H9 (cell line): ENCODE measurements around the gene EPC2. TPM values are rescaled to one million over a fixed set of nuclear protein-coding genes. Genes with fewer than 3 reads are reported as not detected.

Experiments used
- DNase-seq: peaks from one replicate; pipeline ENCODE4 v3.0.0-alpha.2; 2017
- H2AFZ ChIP-seq: one replicate; pipeline ENCODE4 v1.6.1; 2013; ENCODE audit warnings: mild to moderate bottlenecking, low read length, control low read depth, moderate library complexity
- H2AK5ac ChIP-seq: 2 replicates; pipeline ENCODE4 v1.6.1; 2013; ENCODE audit warnings: low read length, control low read depth, mixed read lengths; ENCODE audit not compliant: insufficient read length
- H2BK120ac ChIP-seq: one replicate; pipeline ENCODE4 v1.6.1; 2013; ENCODE audit warnings: low read depth, mild to moderate bottlenecking, low read length, control low read depth, inconsistent platforms; ENCODE audit not compliant: poor library complexity, severe bottlenecking
- H2BK12ac ChIP-seq: 2 replicates; pipeline ENCODE4 v1.6.1; 2013; ENCODE audit warnings: low read length, control low read depth, mixed read lengths, low read depth; ENCODE audit not compliant: insufficient read length
- H2BK15ac ChIP-seq: 2 replicates; pipeline ENCODE4 v1.6.1; 2013; ENCODE audit warnings: low read depth, low read length, control low read depth
- H2BK20ac ChIP-seq: one replicate; pipeline ENCODE4 v1.6.1; 2013; ENCODE audit warnings: low read depth, mild to moderate bottlenecking, low read length, control low read depth, inconsistent platforms; ENCODE audit not compliant: poor library complexity, severe bottlenecking
- H2BK5ac ChIP-seq: 2 replicates; pipeline ENCODE4 v1.6.1; 2013; ENCODE audit warnings: low read length, control low read depth, mixed read lengths; ENCODE audit not compliant: insufficient read length
- H3K14ac ChIP-seq: 2 replicates; pipeline ENCODE4 v1.6.1; 2013; ENCODE audit warnings: low read length, control low read depth; ENCODE audit not compliant: insufficient read depth
- H3K18ac ChIP-seq: 2 replicates; pipeline ENCODE4 v1.6.1; 2013; ENCODE audit warnings: low read depth, mild to moderate bottlenecking, mixed read lengths, low read length, control low read depth; ENCODE audit not compliant: insufficient read length
- H3K23ac ChIP-seq: 2 replicates; pipeline ENCODE4 v1.6.1; 2013; ENCODE audit warnings: low read length, control low read depth, mixed read lengths, low read depth; ENCODE audit not compliant: insufficient read length
- H3K23me2 ChIP-seq: 2 replicates; pipeline ENCODE4 v1.6.1; 2013; ENCODE audit warnings: low read depth, mild to moderate bottlenecking, mixed read lengths, low read length, control low read depth; ENCODE audit not compliant: insufficient read length, poor library complexity, severe bottlenecking
- H3K27ac ChIP-seq: 2 replicates; pipeline ENCODE4 v1.5.1; 2013; ENCODE audit warnings: low read length, control low read depth, mixed read lengths, low read depth; ENCODE audit not compliant: insufficient read length
- H3K27me3 ChIP-seq: 2 replicates; pipeline ENCODE4 v1.6.1; 2013; ENCODE audit warnings: low read length, control low read depth, inconsistent platforms; ENCODE audit not compliant: insufficient read depth
- H3K4ac ChIP-seq: 2 replicates; pipeline ENCODE4 v1.6.1; 2013; ENCODE audit warnings: low read depth, mild to moderate bottlenecking, control low read depth, inconsistent platforms, low read length, moderate library complexity
- H3K4me1 ChIP-seq: 2 replicates; pipeline ENCODE4 v1.6.1; 2013; ENCODE audit warnings: low read length, control low read depth, inconsistent platforms; ENCODE audit not compliant: insufficient read depth
- H3K4me2 ChIP-seq: 2 replicates; pipeline ENCODE4 v1.6.1; 2013; ENCODE audit warnings: low read length, control low read depth, mixed read lengths; ENCODE audit not compliant: insufficient read length, insufficient read depth
- H3K56ac ChIP-seq: 2 replicates; pipeline ENCODE4 v1.6.1; 2013; ENCODE audit warnings: low read depth, mild to moderate bottlenecking, mixed read lengths, low read length, control low read depth; ENCODE audit not compliant: insufficient read length
- H3K79me1 ChIP-seq: 2 replicates; pipeline ENCODE4 v1.6.1; 2013; ENCODE audit warnings: low read depth, mild to moderate bottlenecking, moderate library complexity, low read length, control low read depth, inconsistent platforms; ENCODE audit not compliant: insufficient read depth, poor library complexity, severe bottlenecking
- H3K79me2 ChIP-seq: 2 replicates; pipeline ENCODE4 v1.6.1; 2013; ENCODE audit warnings: low read length, control low read depth, inconsistent platforms; ENCODE audit not compliant: insufficient read depth
- H3K9ac ChIP-seq: 2 replicates; pipeline ENCODE4 v1.6.1; 2013; ENCODE audit warnings: low read length, control low read depth, mixed read lengths; ENCODE audit not compliant: insufficient read length; ENCODE audit errors: extremely low read depth
- H3K9me3 ChIP-seq: one replicate; pipeline ENCODE4 v1.6.1; 2013; ENCODE audit warnings: low read depth, low read length, inconsistent platforms; ENCODE audit not compliant: control insufficient read depth
- H3T11ph ChIP-seq: one replicate; pipeline ENCODE4 v1.6.1; 2013; ENCODE audit warnings: mild to moderate bottlenecking, low read length, control low read depth, inconsistent platforms
- H4K20me1 ChIP-seq: one replicate; pipeline ENCODE4 v1.6.1; 2013; ENCODE audit not compliant: control insufficient read depth, insufficient read length, insufficient read depth
- H4K5ac ChIP-seq: 2 replicates; pipeline ENCODE4 v1.6.1; 2013; ENCODE audit warnings: low read depth, mild to moderate bottlenecking, mixed read lengths, low read length, control low read depth; ENCODE audit not compliant: insufficient read length
- H4K8ac ChIP-seq: replicated peaks from 2 replicates; pipeline ENCODE4 v1.6.1; 2013; ENCODE audit warnings: low read length, control low read depth, mixed read lengths, low read depth; ENCODE audit not compliant: insufficient read length
- H4K91ac ChIP-seq: 2 replicates; pipeline ENCODE4 v1.6.1; 2013; ENCODE audit warnings: low read depth, mild to moderate bottlenecking, moderate library complexity, mixed read lengths, low read length, control low read depth; ENCODE audit not compliant: insufficient read length
- H3K27ac Mint-ChIP-seq, 3 experiments: 2 replicates in 2 of 3; 3 replicates in 1 of 3; pipeline ENCODE4 v1.8.0; 2020 to 2021; ENCODE audit warnings: mixed read lengths in 3 of 3, mild to moderate bottlenecking in 1 of 3, moderate library complexity in 1 of 3
- H3K27me3 Mint-ChIP-seq: 2 replicates; pipeline ENCODE4 v1.8.0; 2021; ENCODE audit warnings: low read depth, mild to moderate bottlenecking, moderate library complexity, mixed read lengths
- H3K36me3 Mint-ChIP-seq, 3 experiments: 2 replicates in 2 of 3; 3 replicates in 1 of 3; pipeline ENCODE4 v1.8.0; 2020 to 2021; ENCODE audit warnings: low read depth in 3 of 3, mixed read lengths in 3 of 3; ENCODE audit not compliant: insufficient read depth in 1 of 3
- H3K4me1 Mint-ChIP-seq, 2 experiments: 2 replicates each; pipeline ENCODE4 v1.8.0; 2020; ENCODE audit warnings: mixed read lengths in 2 of 2
- H3K4me3 Mint-ChIP-seq, 2 experiments: 2 replicates in 1 of 2; 3 replicates in 1 of 2; pipeline ENCODE4 v1.8.0; 2020 to 2021; ENCODE audit warnings: mild to moderate bottlenecking in 2 of 2, mixed read lengths in 2 of 2, moderate library complexity in 1 of 2
- H3K9me3 Mint-ChIP-seq, 2 experiments: 2 replicates in 1 of 2; 3 replicates in 1 of 2; pipeline ENCODE4 v1.8.0; 2020; ENCODE audit warnings: mild to moderate bottlenecking in 2 of 2, mixed read lengths in 2 of 2, moderate library complexity in 1 of 2
- CTCF ChIP-seq: fragments of 200-600 bp; sonication (generic); conservative IDR thresholded peaks from 3 replicates; pipeline ENCODE4 v1.8.0; 2021; ENCODE audit warnings: antibody characterized with exemption, mild to moderate bottlenecking
- WGBS: extraction: QIAGEN DNeasy Blood & Tissue Kit; methylation state at CpG from one replicate; pipeline ENCODE4 v1.1.7; 2013; ENCODE audit warnings: missing lambda C conversion rate, low lambda C conversion rate, mixed read lengths; ENCODE audit not compliant: insufficient read length; ENCODE audit errors: extremely low coverage; 5-methylcytosine and 5-hydroxymethylcytosine counted together
- total RNA-seq: library from RNA; stranded (reverse); gene quantifications from 2 replicates; pipeline ENCODE4 v1.2.1, GENCODE V29; 2021

The EPC2 gene
- total RNA-seq, 1 experiment from 2014 or later: 31.3 TPM

GRCh38 chr2:148614322-148615049 is 30.1 kb upstream of the EPC2 start:
- Histone ChIP-seq H2BK12ac (no peak overlapping the region), H3K23ac (no peak overlapping the region), H3K23me2 (no peaks in the 10 kb centered on the region), H2AFZ (no peak overlapping the region), H3K56ac (no peak overlapping the region), H4K91ac (no peak overlapping the region), H2BK120ac (no peak overlapping the region), H3K27me3 (no peaks in the 10 kb centered on the region), H2BK5ac (no peak overlapping the region), H2BK20ac (no peak overlapping the region), H2BK15ac (no peak overlapping the region), H3K4ac (no peak overlapping the region), H3K14ac (peak overlapping the region; percentile 40; the same call in 1 of the 2 replicates), H3K79me1 (no peaks in the 10 kb centered on the region), H3K79me2 (no peaks in the 10 kb centered on the region), H4K5ac (no peak overlapping the region), H4K20me1 (no peaks in the 10 kb centered on the region), H3K9ac (no peak overlapping the region), H4K8ac (no peak overlapping the region), H3K4me2 (no peak overlapping the region), H3K9me3 (no peaks in the 10 kb centered on the region), H3K27ac (peak overlapping the region; percentile 9), H3T11ph (no peak overlapping the region), H3K4me1 (peaks cover 18% of the 10 kb centered on the region; the same call in 1 of the 2 replicates), H3K18ac (no peak overlapping the region), H2AK5ac (no peak overlapping the region)
- no peak for DNase-seq
- no peak overlapping the region; a peak in 1 of 5 replicates for H3K4me3 Mint-ChIP-seq
- no peaks in the 10 kb centered on the region; a peak in 1 of 7 replicates for H3K36me3 Mint-ChIP-seq
- no peak for TF ChIP-seq CTCF
- H3K9me3 Mint-ChIP-seq: no peaks in the 10 kb centered on the region
- H3K4me1 Mint-ChIP-seq: peaks cover 24 to 30% of the 10 kb centered on the region in 2 experiments
- H3K27me3 Mint-ChIP-seq: no peaks in the 10 kb centered on the region
- peak overlapping the region; percentile 8 to 80 (median 56) for H3K27ac Mint-ChIP-seq
- no CpG with 5 or more reads among the region's 6 CpGs for WGBS
